Panc1 (cell line): Measurements from ENCODE around the gene CIITA. TPM values are rescaled to one million over a fixed set of nuclear protein-coding genes. Genes with fewer than 3 reads are reported as not detected.

Experiments
- ATAC-seq: fragments of 200-7000 bp; cut with Tn5 transposase; 2 replicates; pipeline ENCODE4 v1.9.1; 2020; ENCODE audit warnings: mild to moderate bottlenecking, moderate library complexity
- BruUV-seq: library from RNA; stranded (reverse); fragments of 400-500 nt; replicated peaks from 2 replicates; lab custom pipeline; 2021; lab: Mats Ljungman, UMichigan
- CTCF ChIA-PET: fragments of 300-600 bp; sonication (Branson Sonifier 250); formaldehyde crosslinking; loops from one replicate; lab custom pipeline; 2022; ENCODE audit warnings: antibody characterized with exemption; lab: Charles Lee
- POLR2A ChIA-PET: fragments of 300-600 bp; sonication (Branson Sonifier 250); formaldehyde crosslinking; loops from one replicate; lab custom pipeline; 2022; ENCODE audit warnings: antibody characterized with exemption; lab: Charles Lee
- DNase-seq: peaks from one replicate; pipeline ENCODE4 v3.0.0-alpha.2; 2010; ENCODE audit warnings: low read depth, low spot score
- H3K27ac ChIP-seq: 2 replicates; pipeline ENCODE4 v1.5.1; 2011; ENCODE audit warnings: mild to moderate bottlenecking, low read length, inconsistent platforms
- H3K27me3 ChIP-seq: fragments of 200-500 bp; sonication (Bioruptor generic); 2 replicates; pipeline ENCODE4 v1.6.0; 2014; ENCODE audit warnings: low read length, inconsistent platforms; ENCODE audit not compliant: control insufficient read depth, insufficient read depth
- H3K36me3 ChIP-seq: fragments of 200-500 bp; sonication (Bioruptor generic); 2 replicates; pipeline ENCODE4 v1.5.1; 2014; ENCODE audit warnings: inconsistent platforms, mild to moderate bottlenecking, low read length, moderate library complexity; ENCODE audit not compliant: control insufficient read depth, insufficient read depth
- H3K4me1 ChIP-seq: 2 replicates; pipeline ENCODE4 v1.5.1; 2011; ENCODE audit warnings: inconsistent platforms, mild to moderate bottlenecking, low read length, moderate library complexity; ENCODE audit not compliant: control insufficient read depth, insufficient read depth
- H3K4me3 ChIP-seq, 2 experiments: 2 replicates each; pipeline ENCODE4 v1.5.1; 2011 to 2012; ENCODE audit warnings: low read depth in 2 of 2, low read length in 2 of 2, mild to moderate bottlenecking in 2 of 2, inconsistent platforms in 1 of 2, moderate library complexity in 1 of 2
- H3K9me3 ChIP-seq: fragments of 200-500 bp; sonication (Bioruptor generic); 2 replicates; pipeline ENCODE4 v1.5.1; 2014; ENCODE audit warnings: low read depth, mild to moderate bottlenecking, inconsistent platforms, low read length, moderate library complexity; ENCODE audit not compliant: control insufficient read depth, insufficient read depth
- POLR2AphosphoS5 ChIP-seq: IDR thresholded peaks from 2 replicates; pipeline ENCODE4 v1.6.1; 2012; ENCODE audit warnings: mild to moderate bottlenecking, low read depth, low read length, moderate library complexity
- SIN3A ChIP-seq: IDR thresholded peaks from 2 replicates; pipeline ENCODE4 v1.6.1; 2012; ENCODE audit warnings: low read depth, mild to moderate bottlenecking, low read length, moderate library complexity, borderline replicate concordance; ENCODE audit not compliant: insufficient read depth
- TCF7L2 ChIP-seq: IDR thresholded peaks from 2 replicates; pipeline ENCODE4 v1.6.1; 2011; ENCODE audit warnings: mild to moderate bottlenecking, low read depth, low read length, inconsistent platforms
- in situ Hi-C: cut with HindIII; loops from 2 replicates; pipeline ENCODE4 v1.10.0; 2016; ENCODE audit warnings: low sequenced_read_pairs, low pct_unique_long_range_greater_than_20kb
- intact Hi-C: fragments of 100-400 bp; cut with micrococcal nuclease; formaldehyde crosslinking; loops from one replicate; pipeline ENCODE4 v1.10.0; 2022; ENCODE audit not compliant: unreplicated experiment
- total RNA-seq: library from RNA; stranded (reverse); gene quantifications from one replicate; pipeline ENCODE4 v1.2.1, GENCODE V29; 2021; ENCODE audit not compliant: unreplicated experiment
- TF ChIP-seq, protein P1 (sequence below): fragments of 450-650 bp; IDR thresholded peaks from 2 replicates; pipeline ENCODE4 v1.5.1; 2017; ENCODE audit warnings: mild to moderate bottlenecking
- TF ChIP-seq, protein P2 (sequence below), 2 experiments: IDR thresholded peaks; 2 replicates each; pipeline ENCODE4 v1.6.1; 2011 to 2012; ENCODE audit warnings: low read depth in 2 of 2, control low read depth in 1 of 2, low read length in 1 of 2, mild to moderate bottlenecking in 1 of 2, moderate library complexity in 1 of 2; ENCODE audit not compliant: insufficient read depth in 1 of 2

The CIITA gene
- total RNA-seq, 1 experiment from 2014 or later, result 0.41 TPM

DNA sequence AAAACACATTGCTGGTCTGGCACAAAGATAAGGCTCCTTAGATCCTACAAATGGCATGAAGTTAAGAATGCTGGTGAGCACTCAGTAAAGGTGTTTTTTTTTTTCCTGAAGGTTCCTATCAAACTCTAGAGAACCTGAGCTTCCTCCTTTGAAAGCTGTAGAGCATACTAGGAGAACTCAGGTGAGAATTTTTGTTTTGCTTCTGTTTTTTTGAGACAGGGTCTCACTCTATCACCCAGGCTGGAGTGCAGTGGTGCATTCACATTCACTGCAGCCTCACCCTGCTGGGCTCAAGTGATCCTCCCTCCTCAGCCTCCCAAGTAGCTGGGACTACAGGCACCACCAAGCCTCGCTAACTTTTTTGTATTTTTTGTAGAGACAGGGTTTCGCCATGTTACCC lies 21.0 kb upstream of the CIITA start:
- no peaks in the 10 kb centered on the region for H3K9me3 ChIP-seq
- H3K36me3 ChIP-seq, result no peaks in the 10 kb centered on the region
- intact Hi-C loops (no loop called here), in situ Hi-C loops (no loop called here)
- POLR2A ChIA-PET, result no interaction called here
- H3K27ac ChIP-seq, result no peak overlapping the region
- no peaks in the 10 kb centered on the region for H3K4me1 ChIP-seq
- CTCF ChIA-PET, result interaction anchor here (0.6 kb wide), 1 partner anchor 126 kb away, joined by 3 read pairs; no protein-coding TSS in a partner anchor
- DNase-seq (no peak), ATAC-seq (no peak)
- TF ChIP-seq, protein P1, sequence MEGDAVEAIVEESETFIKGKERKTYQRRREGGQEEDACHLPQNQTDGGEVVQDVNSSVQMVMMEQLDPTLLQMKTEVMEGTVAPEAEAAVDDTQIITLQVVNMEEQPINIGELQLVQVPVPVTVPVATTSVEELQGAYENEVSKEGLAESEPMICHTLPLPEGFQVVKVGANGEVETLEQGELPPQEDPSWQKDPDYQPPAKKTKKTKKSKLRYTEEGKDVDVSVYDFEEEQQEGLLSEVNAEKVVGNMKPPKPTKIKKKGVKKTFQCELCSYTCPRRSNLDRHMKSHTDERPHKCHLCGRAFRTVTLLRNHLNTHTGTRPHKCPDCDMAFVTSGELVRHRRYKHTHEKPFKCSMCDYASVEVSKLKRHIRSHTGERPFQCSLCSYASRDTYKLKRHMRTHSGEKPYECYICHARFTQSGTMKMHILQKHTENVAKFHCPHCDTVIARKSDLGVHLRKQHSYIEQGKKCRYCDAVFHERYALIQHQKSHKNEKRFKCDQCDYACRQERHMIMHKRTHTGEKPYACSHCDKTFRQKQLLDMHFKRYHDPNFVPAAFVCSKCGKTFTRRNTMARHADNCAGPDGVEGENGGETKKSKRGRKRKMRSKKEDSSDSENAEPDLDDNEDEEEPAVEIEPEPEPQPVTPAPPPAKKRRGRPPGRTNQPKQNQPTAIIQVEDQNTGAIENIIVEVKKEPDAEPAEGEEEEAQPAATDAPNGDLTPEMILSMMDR, result no peak
- no peak for TF ChIP-seq SIN3A
- TF ChIP-seq, protein P2, sequence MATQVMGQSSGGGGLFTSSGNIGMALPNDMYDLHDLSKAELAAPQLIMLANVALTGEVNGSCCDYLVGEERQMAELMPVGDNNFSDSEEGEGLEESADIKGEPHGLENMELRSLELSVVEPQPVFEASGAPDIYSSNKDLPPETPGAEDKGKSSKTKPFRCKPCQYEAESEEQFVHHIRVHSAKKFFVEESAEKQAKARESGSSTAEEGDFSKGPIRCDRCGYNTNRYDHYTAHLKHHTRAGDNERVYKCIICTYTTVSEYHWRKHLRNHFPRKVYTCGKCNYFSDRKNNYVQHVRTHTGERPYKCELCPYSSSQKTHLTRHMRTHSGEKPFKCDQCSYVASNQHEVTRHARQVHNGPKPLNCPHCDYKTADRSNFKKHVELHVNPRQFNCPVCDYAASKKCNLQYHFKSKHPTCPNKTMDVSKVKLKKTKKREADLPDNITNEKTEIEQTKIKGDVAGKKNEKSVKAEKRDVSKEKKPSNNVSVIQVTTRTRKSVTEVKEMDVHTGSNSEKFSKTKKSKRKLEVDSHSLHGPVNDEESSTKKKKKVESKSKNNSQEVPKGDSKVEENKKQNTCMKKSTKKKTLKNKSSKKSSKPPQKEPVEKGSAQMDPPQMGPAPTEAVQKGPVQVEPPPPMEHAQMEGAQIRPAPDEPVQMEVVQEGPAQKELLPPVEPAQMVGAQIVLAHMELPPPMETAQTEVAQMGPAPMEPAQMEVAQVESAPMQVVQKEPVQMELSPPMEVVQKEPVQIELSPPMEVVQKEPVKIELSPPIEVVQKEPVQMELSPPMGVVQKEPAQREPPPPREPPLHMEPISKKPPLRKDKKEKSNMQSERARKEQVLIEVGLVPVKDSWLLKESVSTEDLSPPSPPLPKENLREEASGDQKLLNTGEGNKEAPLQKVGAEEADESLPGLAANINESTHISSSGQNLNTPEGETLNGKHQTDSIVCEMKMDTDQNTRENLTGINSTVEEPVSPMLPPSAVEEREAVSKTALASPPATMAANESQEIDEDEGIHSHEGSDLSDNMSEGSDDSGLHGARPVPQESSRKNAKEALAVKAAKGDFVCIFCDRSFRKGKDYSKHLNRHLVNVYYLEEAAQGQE (IDR thresholded peaks at IDR 0.05; ENCODE audit: insufficient read depth in 1 of 2, low read depth in 2 of 2, low read length in 1 of 2), result no peak
- no peak for TF ChIP-seq POLR2AphosphoS5
- no peak for TF ChIP-seq TCF7L2
- H3K27me3 ChIP-seq, result no peaks in the 10 kb centered on the region; the same call in 1 of the 2 replicates
- no TSS peak for BruUV-seq
- H3K4me3 ChIP-seq, result no peak overlapping the region

GRCh38 chr16:10858203-10858602 lies 18.8 kb upstream of the CIITA start:
- DNase-seq, result no peak
- Histone ChIP-seq H3K36me3 (no peaks in the 10 kb centered on the region), H3K27ac (no peak overlapping the region), H3K9me3 (no peaks in the 10 kb centered on the region), H3K27me3 (peaks cover 10% of the 10 kb centered on the region), H3K4me1 (no peaks in the 10 kb centered on the region), H3K4me3 (no peak overlapping the region)
- TF ChIP-seq POLR2AphosphoS5, result no peak
- TF ChIP-seq, protein P2 (IDR thresholded peaks at IDR 0.05; ENCODE audit: insufficient read depth in 1 of 2, low read depth in 2 of 2, low read length in 1 of 2), result no peak
- TF ChIP-seq TCF7L2, result no peak
- TF ChIP-seq, protein P1, result no peak
- no peak for TF ChIP-seq SIN3A
- ChIA-PET POLR2A (no interaction called here), CTCF (no interaction called here)
- no TSS peak for BruUV-seq
- in situ Hi-C loops (no loop called here), intact Hi-C loops (no loop called here)
- ATAC-seq, result no peak
